GM23338 (cell line): Measurements from ENCODE around the gene TOX2. TPM values are rescaled to one million over a fixed set of nuclear protein-coding genes. Genes with fewer than 3 reads are reported as not detected.

Experiments
- ATAC-seq: fragments of 200-7000 bp; cut with Tn5 transposase; 3 replicates; pipeline ENCODE4 v1.9.1; 2020
- DNase-seq: peaks from one replicate; pipeline ENCODE4 v3.0.0-alpha.2; 2015; ENCODE audit warnings: low spot score
- H2AFZ ChIP-seq: fragments of 200-600 bp; sonication (generic); 2 replicates; pipeline ENCODE4 v1.8.0; 2016; ENCODE audit warnings: antibody characterized with exemption, mild to moderate bottlenecking, moderate library complexity
- H3F3A ChIP-seq: fragments of 200-600 bp; sonication (generic); replicated peaks from 2 replicates; pipeline ENCODE4 v1.8.0; 2017; ENCODE audit warnings: antibody characterized with exemption, mixed run types, low read depth
- H3K27ac ChIP-seq: fragments of 200-600 bp; sonication (generic); 2 replicates; pipeline ENCODE4 v1.6.1; 2016; ENCODE audit warnings: low read depth
- H3K27me3 ChIP-seq: fragments of 200-600 bp; sonication (generic); 2 replicates; pipeline ENCODE4 v1.8.0; 2016; ENCODE audit warnings: mild to moderate bottlenecking, mixed run types, moderate library complexity; ENCODE audit not compliant: insufficient read depth
- H3K36me3 ChIP-seq: fragments of 200-600 bp; sonication (generic); 2 replicates; pipeline ENCODE4 v1.8.0; 2016; ENCODE audit warnings: mild to moderate bottlenecking; ENCODE audit not compliant: insufficient read depth
- H3K4me1 ChIP-seq: fragments of 200-600 bp; sonication (generic); 2 replicates; pipeline ENCODE4 v1.8.0; 2016; ENCODE audit warnings: mild to moderate bottlenecking, moderate library complexity; ENCODE audit not compliant: insufficient read depth
- H3K4me2 ChIP-seq: fragments of 200-600 bp; sonication (generic); 2 replicates; pipeline ENCODE4 v1.7.1; 2017; ENCODE audit warnings: mixed run types
- H3K4me3 ChIP-seq: fragments of 200-600 bp; sonication (generic); 2 replicates; pipeline ENCODE4 v1.6.1; 2016; ENCODE audit warnings: mixed run types
- H3K79me2 ChIP-seq: fragments of 200-600 bp; sonication (generic); replicated peaks from 2 replicates; pipeline ENCODE4 v1.8.0; 2017; ENCODE audit warnings: mild to moderate bottlenecking; ENCODE audit not compliant: insufficient read depth
- H3K9me2 ChIP-seq: fragments of 200-600 bp; sonication (generic); 2 replicates; pipeline ENCODE4 v1.8.0; 2017; ENCODE audit not compliant: insufficient read depth
- H4K20me1 ChIP-seq: fragments of 200-600 bp; sonication (generic); replicated peaks from 2 replicates; pipeline ENCODE4 v1.8.0; 2017; ENCODE audit warnings: mild to moderate bottlenecking; ENCODE audit not compliant: insufficient read depth
- H3K27ac Mint-ChIP-seq: 2 replicates; pipeline ENCODE4 v1.8.0; 2020; ENCODE audit warnings: inconsistent platforms, mild to moderate bottlenecking, moderate library complexity, mixed read lengths
- H3K27me3 Mint-ChIP-seq: 3 replicates; pipeline ENCODE4 v1.8.0; 2022; ENCODE audit warnings: low read depth, mild to moderate bottlenecking, moderate library complexity, mixed read lengths, inconsistent platforms; ENCODE audit not compliant: insufficient read depth, poor library complexity
- H3K36me3 Mint-ChIP-seq: 3 replicates; pipeline ENCODE4 v1.8.0; 2021; ENCODE audit warnings: low read depth, mild to moderate bottlenecking, inconsistent platforms, moderate library complexity, mixed read lengths
- H3K4me1 Mint-ChIP-seq: 3 replicates; pipeline ENCODE4 v1.8.0; 2020; ENCODE audit warnings: mild to moderate bottlenecking, inconsistent platforms, mixed read lengths
- H3K4me3 Mint-ChIP-seq: 3 replicates; pipeline ENCODE4 v1.8.0; 2021; ENCODE audit warnings: moderate library complexity, mild to moderate bottlenecking, inconsistent platforms, mixed read lengths
- H3K9me3 Mint-ChIP-seq: 3 replicates; pipeline ENCODE4 v1.8.0; 2020; ENCODE audit warnings: moderate library complexity, mild to moderate bottlenecking, inconsistent platforms, mixed read lengths
- CREB1 ChIP-seq: fragments of 250-450 bp; sonication (Bioruptor Pico); IDR thresholded peaks from 2 replicates; pipeline ENCODE4 v1.5.0; 2020; ENCODE audit warnings: low read depth, mild to moderate bottlenecking, moderate library complexity
- EZH2 ChIP-seq: fragments of 200-600 bp; sonication (generic); IDR thresholded peaks from one replicate; pipeline ENCODE4 v1.8.0; 2017; ENCODE audit warnings: antibody characterized with exemption, mild to moderate bottlenecking, low read depth; ENCODE audit not compliant: unreplicated experiment
- EZH2phosphoT487 ChIP-seq: fragments of 200-600 bp; sonication (generic); IDR thresholded peaks from one replicate; pipeline ENCODE4 v1.8.1; 2018; ENCODE audit warnings: antibody characterized with exemption; ENCODE audit not compliant: unreplicated experiment
- POLR2AphosphoS5 ChIP-seq: IDR thresholded peaks from 2 replicates; pipeline ENCODE4 v1.6.1; 2016; ENCODE audit warnings: antibody characterized with exemption, low read depth
- STAT1 ChIP-seq: IDR thresholded peaks from one replicate; pipeline ENCODE4 v1.6.1; 2016; ENCODE audit warnings: antibody characterized with exemption; ENCODE audit not compliant: unreplicated experiment
- ZNF331 ChIP-seq: fragments of 250-450 bp; sonication (Bioruptor Pico); IDR thresholded peaks from 2 replicates; pipeline ENCODE4 v1.5.0; 2020; ENCODE audit warnings: low read depth, mild to moderate bottlenecking, moderate library complexity
- polyA plus RNA-seq: library from polyadenylated mRNA; unstranded; fragments of >200 nt; fragmentation: Nextera tagmentation; extraction: Ambion mirVana; gene quantifications from 2 replicates; pipeline ENCODE4 v1.2.1, GENCODE V29; 2016
- total RNA-seq: library from RNA; depleted of rRNA; stranded (reverse); fragments of >200 nt; shearing (Covaris generic); gene quantifications from 2 replicates; pipeline ENCODE4 v1.2.3, GENCODE V29; 2014
- TF ChIP-seq, protein P1 (sequence below): fragments of 250-450 bp; sonication (Bioruptor Pico); IDR thresholded peaks from 2 replicates; pipeline ENCODE4 v1.5.0; 2020; ENCODE audit warnings: mild to moderate bottlenecking, moderate library complexity

Gene TOX2
- total and polyA plus RNA-seq, 2 experiments from 2014 or later, result 1.4 to 1.5 TPM

DNA sequence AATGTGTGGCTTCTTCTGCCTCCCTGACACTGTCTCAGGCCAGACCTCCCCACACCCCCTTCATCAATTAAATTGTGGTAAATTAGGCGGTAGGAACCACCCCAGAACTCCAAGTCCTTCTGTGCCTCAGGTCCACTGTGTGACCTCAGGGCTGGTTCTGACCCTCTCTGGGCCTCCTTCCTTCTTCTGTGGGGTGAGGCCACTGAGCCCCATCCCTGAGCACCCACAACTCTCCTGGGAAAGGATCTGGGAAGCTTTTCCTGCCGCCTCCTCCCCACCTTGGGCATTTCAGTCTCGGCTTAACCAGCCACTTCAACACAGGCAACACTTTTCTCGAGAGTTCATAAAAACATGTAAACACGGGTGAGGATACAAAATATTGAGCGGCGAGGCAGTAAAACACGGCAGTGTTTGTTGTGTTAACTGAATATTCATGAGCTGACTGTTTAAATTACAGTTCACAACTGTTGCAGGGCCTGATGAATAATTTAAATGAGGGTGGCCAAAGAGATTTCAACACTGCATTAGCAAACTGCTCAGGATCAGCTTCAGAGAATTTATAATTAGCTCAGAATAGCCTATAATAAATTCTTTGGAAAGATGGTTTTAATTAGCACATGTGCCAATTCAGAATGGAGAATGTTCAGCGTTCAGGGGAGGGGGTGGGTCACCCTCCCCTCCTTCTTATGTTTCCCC, 112.1 kb downstream of the TOX2 start:
- Histone ChIP-seq H3K27ac (no peak overlapping the region), H3K4me3 (no peak overlapping the region), H3F3A (no peaks in the 10 kb centered on the region), H3K4me2 (no peak overlapping the region), H2AFZ (no peak overlapping the region), H3K4me1 (no peaks in the 10 kb centered on the region), H3K36me3 (no peaks in the 10 kb centered on the region), H3K27me3 (no peaks in the 10 kb centered on the region), H3K79me2 (no peaks in the 10 kb centered on the region), H4K20me1 (no peaks in the 10 kb centered on the region), H3K9me2 (no peaks in the 10 kb centered on the region)
- ATAC-seq (no peak), DNase-seq (no peak)
- no peak overlapping the region for H3K27ac Mint-ChIP-seq
- TF ChIP-seq, protein P1, sequence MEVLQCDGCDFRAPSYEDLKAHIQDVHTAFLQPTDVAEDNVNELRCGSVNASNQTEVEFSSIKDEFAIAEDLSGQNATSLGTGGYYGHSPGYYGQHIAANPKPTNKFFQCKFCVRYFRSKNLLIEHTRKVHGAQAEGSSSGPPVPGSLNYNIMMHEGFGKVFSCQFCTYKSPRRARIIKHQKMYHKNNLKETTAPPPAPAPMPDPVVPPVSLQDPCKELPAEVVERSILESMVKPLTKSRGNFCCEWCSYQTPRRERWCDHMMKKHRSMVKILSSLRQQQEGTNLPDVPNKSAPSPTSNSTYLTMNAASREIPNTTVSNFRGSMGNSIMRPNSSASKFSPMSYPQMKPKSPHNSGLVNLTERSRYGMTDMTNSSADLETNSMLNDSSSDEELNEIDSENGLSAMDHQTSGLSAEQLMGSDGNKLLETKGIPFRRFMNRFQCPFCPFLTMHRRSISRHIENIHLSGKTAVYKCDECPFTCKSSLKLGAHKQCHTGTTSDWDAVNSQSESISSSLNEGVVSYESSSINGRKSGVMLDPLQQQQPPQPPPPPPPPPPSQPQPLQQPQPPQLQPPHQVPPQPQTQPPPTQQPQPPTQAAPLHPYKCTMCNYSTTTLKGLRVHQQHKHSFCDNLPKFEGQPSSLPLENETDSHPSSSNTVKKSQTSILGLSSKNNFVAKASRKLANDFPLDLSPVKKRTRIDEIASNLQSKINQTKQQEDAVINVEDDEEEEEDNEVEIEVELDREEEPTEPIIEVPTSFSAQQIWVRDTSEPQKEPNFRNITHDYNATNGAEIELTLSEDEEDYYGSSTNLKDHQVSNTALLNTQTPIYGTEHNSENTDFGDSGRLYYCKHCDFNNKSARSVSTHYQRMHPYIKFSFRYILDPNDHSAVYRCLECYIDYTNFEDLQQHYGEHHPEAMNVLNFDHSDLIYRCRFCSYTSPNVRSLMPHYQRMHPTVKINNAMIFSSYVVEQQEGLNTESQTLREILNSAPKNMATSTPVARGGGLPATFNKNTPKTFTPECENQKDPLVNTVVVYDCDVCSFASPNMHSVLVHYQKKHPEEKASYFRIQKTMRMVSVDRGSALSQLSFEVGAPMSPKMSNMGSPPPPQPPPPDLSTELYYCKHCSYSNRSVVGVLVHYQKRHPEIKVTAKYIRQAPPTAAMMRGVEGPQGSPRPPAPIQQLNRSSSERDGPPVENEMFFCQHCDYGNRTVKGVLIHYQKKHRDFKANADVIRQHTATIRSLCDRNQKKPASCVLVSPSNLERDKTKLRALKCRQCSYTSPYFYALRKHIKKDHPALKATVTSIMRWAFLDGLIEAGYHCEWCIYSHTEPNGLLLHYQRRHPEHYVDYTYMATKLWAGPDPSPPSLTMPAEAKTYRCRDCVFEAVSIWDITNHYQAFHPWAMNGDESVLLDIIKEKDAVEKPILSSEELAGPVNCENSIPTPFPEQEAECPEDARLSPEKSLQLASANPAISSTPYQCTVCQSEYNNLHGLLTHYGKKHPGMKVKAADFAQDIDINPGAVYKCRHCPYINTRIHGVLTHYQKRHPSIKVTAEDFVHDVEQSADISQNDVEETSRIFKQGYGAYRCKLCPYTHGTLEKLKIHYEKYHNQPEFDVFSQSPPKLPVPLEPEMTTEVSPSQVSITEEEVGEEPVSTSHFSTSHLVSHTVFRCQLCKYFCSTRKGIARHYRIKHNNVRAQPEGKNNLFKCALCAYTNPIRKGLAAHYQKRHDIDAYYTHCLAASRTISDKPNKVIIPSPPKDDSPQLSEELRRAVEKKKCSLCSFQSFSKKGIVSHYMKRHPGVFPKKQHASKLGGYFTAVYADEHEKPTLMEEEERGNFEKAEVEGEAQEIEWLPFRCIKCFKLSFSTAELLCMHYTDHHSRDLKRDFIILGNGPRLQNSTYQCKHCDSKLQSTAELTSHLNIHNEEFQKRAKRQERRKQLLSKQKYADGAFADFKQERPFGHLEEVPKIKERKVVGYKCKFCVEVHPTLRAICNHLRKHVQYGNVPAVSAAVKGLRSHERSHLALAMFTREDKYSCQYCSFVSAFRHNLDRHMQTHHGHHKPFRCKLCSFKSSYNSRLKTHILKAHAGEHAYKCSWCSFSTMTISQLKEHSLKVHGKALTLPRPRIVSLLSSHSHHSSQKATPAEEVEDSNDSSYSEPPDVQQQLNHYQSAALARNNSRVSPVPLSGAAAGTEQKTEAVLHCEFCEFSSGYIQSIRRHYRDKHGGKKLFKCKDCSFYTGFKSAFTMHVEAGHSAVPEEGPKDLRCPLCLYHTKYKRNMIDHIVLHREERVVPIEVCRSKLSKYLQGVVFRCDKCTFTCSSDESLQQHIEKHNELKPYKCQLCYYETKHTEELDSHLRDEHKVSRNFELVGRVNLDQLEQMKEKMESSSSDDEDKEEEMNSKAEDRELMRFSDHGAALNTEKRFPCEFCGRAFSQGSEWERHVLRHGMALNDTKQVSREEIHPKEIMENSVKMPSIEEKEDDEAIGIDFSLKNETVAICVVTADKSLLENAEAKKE (CRISPR knock-in tag), result no peak
- TF ChIP-seq STAT1 (no peak), CREB1 (CRISPR knock-in tag) (no peak), EZH2phosphoT487 (no peak), POLR2AphosphoS5 (no peak), EZH2 (no peak), ZNF331 (CRISPR knock-in tag) (no peak)
- peaks cover 11% of the 10 kb centered on the region for H3K27me3 Mint-ChIP-seq
- no peaks in the 10 kb centered on the region for H3K9me3 Mint-ChIP-seq
- H3K36me3 Mint-ChIP-seq, result no peaks in the 10 kb centered on the region; the same call in 2 of the 3 replicates
- H3K4me3 Mint-ChIP-seq, result no peak overlapping the region
- H3K4me1 Mint-ChIP-seq, result peaks cover 4% of the 10 kb centered on the region; the same call in 2 of the 3 replicates
